CD1c-positive myeloid dendritic cell (primary cell): ENCODE measurements around the gene PPP5C.
A peak's percentile ranks its signal among the peaks of the same experiment; 100 is the strongest.

Experiments used
- DNase-seq: peaks from one replicate; pipeline ENCODE4 v3.0.0-alpha.2; 2016; ENCODE audit errors: extremely low spot score

The PPP5C gene

DNA sequence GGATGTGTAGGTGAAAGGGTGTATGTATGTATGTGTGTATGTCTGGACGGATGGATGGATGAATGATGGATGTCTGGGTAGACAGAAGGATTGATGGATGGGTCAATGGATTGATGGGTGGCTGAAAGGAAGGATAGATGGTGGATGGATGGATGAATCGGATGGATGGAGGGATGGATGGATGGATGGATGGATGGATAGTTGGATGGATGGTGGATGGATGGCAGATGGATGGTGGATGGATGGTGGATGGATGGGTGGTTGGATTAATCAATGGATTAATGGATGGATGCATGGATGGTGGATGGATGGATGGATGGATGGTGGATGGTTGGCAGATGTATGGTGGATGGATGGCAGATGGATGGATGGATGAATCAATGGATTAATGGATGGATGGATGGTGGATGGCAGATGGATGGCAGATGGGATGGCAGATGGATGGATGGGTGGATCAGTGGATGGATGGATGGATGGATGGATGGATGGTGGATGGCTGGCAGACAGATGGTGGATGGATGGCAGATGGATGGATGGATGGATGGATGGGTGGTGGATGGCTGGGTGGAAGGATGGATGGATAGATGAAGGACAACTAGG, 16.5 kb upstream of the PPP5C start:
- no peak for DNase-seq

GRCh38 chr19:46337487-46337886, 9.4 kb upstream of the PPP5C start:
- DNase-seq, result no peak

GRCh38 chr19:46339446-46339845, 7.4 kb upstream of the PPP5C start:
- no peak for DNase-seq

DNA sequence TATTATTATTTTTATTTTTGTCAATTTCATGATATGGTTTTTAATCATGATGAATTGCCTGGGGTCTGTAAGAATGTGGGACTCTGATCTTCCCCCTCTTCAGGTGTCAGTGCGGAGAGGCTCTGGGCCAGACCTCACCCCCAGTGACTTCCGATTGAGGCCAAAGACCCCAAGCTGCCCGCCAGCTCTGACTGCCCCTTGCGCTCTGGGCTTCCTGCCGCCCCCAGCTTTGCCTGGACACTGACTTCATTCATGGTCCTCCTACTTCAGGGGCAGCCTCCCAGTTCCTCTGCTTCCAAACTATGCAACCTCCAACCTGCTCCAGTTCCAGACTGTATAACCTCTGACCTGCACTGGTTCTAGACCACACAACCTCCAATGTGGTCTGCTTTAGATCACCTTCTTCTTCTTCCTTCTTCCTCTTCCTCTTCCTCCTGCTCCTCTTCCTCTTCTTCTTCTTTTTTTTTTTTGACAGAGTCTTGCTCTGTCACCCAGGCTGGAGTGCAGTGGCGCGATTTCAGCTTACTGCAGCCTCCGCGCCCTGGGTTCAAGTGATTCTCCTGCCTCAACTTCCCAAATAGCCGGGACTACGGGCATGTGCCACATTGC, 6.7 kb upstream of the PPP5C start:
- DNase-seq, result no peak

DNA sequence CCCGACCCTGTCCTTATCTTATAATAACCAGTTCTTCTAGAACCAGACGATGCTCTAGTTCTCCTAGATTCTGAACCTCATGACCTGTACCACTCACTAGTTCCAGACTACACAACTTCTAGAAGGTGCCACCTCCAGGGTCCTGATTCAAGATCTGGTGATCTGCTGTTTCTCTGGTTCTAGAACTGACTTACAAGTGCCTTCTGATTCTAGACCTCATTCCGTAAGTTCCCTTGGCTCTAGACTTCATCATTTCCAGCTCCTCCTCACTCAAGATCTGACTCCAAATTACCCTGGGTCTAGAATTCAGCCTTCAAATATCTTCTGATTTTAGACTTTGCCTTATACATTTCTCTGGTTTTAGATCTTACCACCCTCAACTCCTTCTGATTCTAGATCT, 5.0 kb upstream of the PPP5C start:
- DNase-seq, result no peak

GRCh38 chr19:46344363-46344762, 2.5 kb upstream of the PPP5C start:
- peak; percentile 14 for DNase-seq

DNA sequence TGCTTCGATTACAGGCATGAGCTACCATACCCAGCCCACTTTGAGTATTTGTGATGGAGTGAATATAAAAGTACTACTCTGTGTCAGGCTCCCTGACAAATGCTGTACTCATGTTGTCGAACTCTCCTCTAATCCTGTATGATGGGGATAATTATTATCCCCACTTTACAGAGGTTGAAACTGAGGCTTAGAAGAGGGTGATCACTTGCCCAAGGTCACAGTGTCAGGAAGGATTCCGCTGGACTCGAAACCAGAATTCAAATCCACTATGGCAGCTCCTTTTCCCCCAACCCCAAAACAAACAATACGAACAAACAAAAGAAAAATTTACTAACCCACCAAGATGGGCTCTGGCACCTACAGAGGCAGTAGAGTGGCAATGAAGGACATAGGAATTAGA, 1.7 kb upstream of the PPP5C start:
- no peak for DNase-seq

DNA sequence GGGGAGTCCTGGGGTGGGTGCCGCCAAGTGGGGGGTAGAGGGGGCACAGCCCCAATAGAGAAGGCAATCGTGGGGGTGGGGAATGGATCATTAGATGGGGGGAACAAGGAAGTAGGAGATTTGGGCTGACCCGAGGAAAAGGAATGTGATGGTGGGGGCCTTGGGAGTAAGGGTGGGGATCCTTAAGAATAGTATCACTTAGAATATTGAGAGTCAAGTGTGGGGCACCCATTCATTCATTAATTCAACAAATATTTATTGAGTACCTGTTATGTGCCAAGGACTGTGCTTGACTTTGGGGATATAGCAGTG, 641 bp downstream of the PPP5C start:
- no peak for DNase-seq

GRCh38 chr19:46347985-46348384, 1.1 kb downstream of the PPP5C start:
- DNase-seq, result no peak

GRCh38 chr19:46349311-46349993, 2.6 kb downstream of the PPP5C start:
- DNase-seq, result no peak

DNA sequence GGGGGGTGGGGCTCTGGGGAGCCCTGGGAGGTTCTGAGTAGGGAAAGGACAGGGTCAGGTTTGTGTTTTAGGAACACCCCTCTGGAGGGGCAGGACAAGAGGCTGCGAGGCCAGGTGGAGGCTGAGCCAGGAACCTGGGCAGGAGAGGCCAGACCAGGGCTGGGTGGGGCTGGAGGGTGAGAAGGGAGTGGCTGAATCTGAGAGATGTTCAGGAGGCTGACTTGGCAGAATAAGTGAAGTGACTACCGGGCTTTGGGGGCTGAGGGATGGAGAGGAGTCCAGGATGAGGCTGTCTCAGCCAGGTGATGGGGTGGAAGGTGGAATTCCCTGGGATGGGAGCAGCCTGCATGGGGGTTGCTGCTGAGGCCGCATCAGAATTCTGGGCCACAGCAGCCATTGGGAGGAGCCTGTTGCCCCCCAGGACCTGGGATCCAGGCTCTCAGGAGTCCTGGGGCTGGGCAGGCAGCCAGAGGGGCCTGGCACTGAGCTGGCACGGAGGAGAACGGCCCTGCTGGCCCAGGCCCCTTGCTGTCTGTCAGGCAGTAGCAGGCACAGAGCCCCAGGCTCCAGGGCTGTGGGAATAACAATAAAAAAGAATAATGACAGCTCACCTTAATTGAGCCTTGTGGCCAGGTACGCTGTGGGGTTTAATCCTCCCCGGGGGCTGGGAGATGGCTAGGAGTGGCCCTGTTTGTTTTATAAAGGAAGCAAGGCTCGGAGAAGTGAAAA, 3.3 kb downstream of the PPP5C start:
- no peak for DNase-seq

- peak; percentile 19 for DNase-seq
Measured at GRCh38 chr19:46350758-46351159, 3.9 kb downstream of the PPP5C start.

GRCh38 chr19:46351241-46352041, 4.6 kb downstream of the PPP5C start:
- peak; percentile 4 for DNase-seq

DNA sequence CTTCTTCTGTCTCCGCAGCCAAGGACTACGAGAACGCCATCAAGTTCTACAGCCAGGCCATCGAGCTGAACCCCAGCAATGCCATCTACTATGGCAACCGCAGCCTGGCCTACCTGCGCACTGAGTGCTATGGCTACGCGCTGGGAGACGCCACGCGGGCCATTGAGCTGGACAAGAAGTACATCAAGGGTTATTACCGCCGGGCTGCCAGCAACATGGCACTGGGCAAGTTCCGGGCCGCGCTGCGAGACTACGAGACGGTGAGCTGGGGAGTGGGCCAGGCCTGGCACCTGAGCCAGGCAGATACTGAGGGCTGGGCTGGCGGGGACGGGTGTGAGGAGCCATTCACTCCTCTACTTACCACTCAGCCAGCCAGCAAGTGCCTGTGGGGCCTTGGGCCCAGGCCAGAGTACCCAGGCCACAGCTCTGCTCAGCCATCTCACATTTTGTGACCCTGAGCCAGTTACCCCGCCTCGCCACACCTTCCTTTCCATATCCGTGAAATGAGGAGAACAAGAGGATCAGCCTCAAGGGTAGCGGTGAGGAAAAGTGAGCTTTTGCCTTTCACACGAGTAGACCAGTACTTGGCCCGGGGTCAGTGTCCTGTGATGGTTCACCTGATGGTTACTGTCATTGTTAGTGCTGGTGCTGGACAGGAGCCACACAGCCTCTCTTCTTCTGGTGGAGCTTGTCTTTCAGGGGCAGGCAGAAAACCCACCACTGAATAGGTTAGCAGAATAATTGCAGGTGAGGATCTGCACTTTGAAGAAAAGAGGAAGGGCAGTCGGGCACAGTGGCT, 7.0 kb downstream of the PPP5C start:
- DNase-seq, result no peak

- no peak for DNase-seq
Measured at GRCh38 chr19:46355234-46356148, 8.6 kb downstream of the PPP5C start.

DNA sequence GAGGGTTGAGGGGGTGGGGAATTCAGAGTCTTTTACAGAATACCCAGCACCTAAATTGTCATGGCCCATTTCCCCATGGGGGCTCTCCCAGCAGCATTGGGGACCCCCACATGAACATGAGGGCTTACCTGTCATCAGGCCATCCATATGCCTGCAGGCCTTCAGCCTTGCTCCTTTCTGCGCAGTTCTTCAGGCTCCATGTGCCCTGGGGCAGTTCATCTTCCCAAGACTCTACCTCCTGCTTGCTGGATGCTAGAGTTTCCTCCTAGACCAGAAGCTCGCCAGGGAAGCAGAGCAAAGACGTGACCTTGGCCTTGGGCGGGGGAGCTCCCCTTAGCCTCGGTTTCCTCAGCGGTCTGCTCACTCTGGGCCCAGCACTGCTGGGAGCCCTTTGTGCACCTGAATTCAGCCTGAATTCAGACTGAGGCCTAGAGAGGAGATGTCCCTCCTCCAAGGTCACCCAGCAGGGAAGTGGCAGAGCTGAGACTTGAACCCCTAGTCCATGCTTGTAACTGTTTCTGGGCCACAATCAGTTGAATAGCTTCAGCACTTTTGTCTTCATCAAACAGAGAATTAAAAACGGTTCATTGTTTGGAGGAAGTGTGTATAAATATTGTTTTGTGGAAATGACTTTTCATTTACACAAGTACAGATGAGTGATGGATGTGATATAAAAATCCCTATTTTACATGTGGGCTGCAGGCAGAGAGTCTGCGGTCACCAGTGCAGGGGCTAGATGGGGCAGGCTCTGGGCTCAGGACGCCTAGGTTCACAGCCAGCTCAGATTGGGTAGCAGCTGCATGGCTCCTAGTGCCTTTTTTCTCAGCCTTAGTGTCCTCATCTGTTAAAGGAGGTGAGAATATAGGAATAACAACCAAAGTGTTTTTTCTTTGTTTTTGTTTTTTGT, 9.5 kb downstream of the PPP5C start:
- DNase-seq, result no peak

DNA sequence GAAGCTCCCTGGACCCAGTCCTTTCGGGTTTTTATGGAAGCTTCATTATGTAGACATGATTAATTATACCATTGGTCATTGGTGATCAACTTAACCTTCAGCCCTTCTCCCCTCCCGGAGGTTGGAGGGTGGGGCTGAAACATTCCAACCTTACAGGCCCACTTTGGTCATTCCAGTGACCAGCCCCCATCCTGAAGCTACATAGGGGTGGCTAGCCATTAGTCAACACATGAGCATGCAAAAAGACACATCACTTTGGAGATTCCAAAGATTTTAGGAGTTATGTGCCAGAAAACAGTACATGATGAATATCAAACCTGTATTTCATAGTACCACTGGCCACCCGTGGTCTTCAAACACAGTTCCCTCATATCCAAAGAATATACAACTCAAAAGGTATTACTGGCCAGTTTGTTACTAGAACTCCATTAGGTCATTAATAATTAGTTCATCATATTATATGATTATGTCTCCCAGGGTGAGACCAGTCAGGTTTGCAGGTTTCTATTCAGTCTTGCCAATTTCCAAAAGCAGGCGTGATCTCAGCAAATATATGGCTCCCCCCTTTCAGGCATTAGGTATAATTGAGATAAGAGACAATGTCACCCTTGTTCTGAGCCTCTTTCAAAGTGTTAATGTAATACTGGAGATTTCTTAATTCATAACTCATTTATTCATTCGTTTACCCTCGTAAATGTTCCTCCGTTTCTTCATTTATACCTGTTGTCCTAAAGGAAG, 11.1 kb downstream of the PPP5C start:
- no peak for DNase-seq

- DNase-seq, result peak; percentile 1
Measured at GRCh38 chr19:46361915-46362314, 15.0 kb downstream of the PPP5C start.
